Measurements from ENCODE around the gene ZNF764.

Gene ZNF764

GRCh38 chr16:30565984-30566383 is 7.8 kb upstream of the ZNF764 start:
- H4K20me1 ChIP-seq (ENCODE audit: insufficient read depth, low read length, poor library complexity, severe bottlenecking): no peaks in the 10 kb centered on the region
- no peak overlapping the region for H2AFZ ChIP-seq (ENCODE audit: low read length)
- peaks cover 12% of the 10 kb centered on the region for H3K79me2 ChIP-seq (ENCODE audit: insufficient read depth, low read length)
- H3K9me3 ChIP-seq (ENCODE audit: insufficient read depth, low read depth, low read length): no peaks in the 10 kb centered on the region
- H3K4me1 ChIP-seq (ENCODE audit: insufficient read depth, low read length, poor library complexity, severe bottlenecking): peaks cover 16% of the 10 kb centered on the region
- H3K9me2 ChIP-seq (replicated peaks; ENCODE audit: low read depth, low read length): no peaks in the 10 kb centered on the region
- no peak overlapping the region for H3K4me2 ChIP-seq (ENCODE audit: low read depth, low read length, poor library complexity, severe bottlenecking)
- H3F3A ChIP-seq (ENCODE audit: low read depth): no peaks in the 10 kb centered on the region
- no peaks in the 10 kb centered on the region for H3K36me3 ChIP-seq (ENCODE audit: insufficient read depth, low read length)
- no peak for TF ChIP-seq CTCF (conservative IDR thresholded peaks at IDR 0.05; ENCODE audit: low read length)
- no peak for TF ChIP-seq EZH2phosphoT487 (IDR thresholded peaks at IDR 0.05; ENCODE audit: borderline replicate concordance)
- no peaks in the 10 kb centered on the region for H3K27me3 ChIP-seq (ENCODE audit: insufficient read depth, low read length, poor library complexity, severe bottlenecking)
- no peak overlapping the region for H3K9ac ChIP-seq (ENCODE audit: low read depth, low read length, poor library complexity, severe bottlenecking)
- no peak overlapping the region for H3K4me3 ChIP-seq (ENCODE audit: low read length, poor library complexity, severe bottlenecking)

- Histone ChIP-seq H3K9me3 (ENCODE audit: insufficient read depth, low read depth, low read length) (no peaks in the 10 kb centered on the region), H2AFZ (ENCODE audit: low read length) (no peak overlapping the region), H3K4me2 (ENCODE audit: low read depth, low read length, poor library complexity, severe bottlenecking) (no peak overlapping the region), H3K4me1 (ENCODE audit: insufficient read depth, low read length, poor library complexity, severe bottlenecking) (peaks cover 16% of the 10 kb centered on the region), H3K9me2 (replicated peaks; ENCODE audit: low read depth, low read length) (no peaks in the 10 kb centered on the region), H4K20me1 (ENCODE audit: insufficient read depth, low read length, poor library complexity, severe bottlenecking) (no peaks in the 10 kb centered on the region), H3K4me3 (ENCODE audit: low read length, poor library complexity, severe bottlenecking) (no peak overlapping the region), H3K79me2 (ENCODE audit: insufficient read depth, low read length) (peaks cover 9% of the 10 kb centered on the region), H3K27me3 (ENCODE audit: insufficient read depth, low read length, poor library complexity, severe bottlenecking) (no peaks in the 10 kb centered on the region), H3F3A (ENCODE audit: low read depth) (no peaks in the 10 kb centered on the region), H3K9ac (ENCODE audit: low read depth, low read length, poor library complexity, severe bottlenecking) (no peak overlapping the region), H3K36me3 (ENCODE audit: insufficient read depth, low read length) (no peaks in the 10 kb centered on the region)
- TF ChIP-seq CTCF (conservative IDR thresholded peaks at IDR 0.05; ENCODE audit: low read length) (no peak), EZH2phosphoT487 (IDR thresholded peaks at IDR 0.05; ENCODE audit: borderline replicate concordance) (no peak)
These were observed 7.4 kb upstream of the ZNF764 start for GRCh38 chr16:30565526-30565925.

- no peaks in the 10 kb centered on the region for H4K20me1 ChIP-seq (ENCODE audit: insufficient read depth, low read length, poor library complexity, severe bottlenecking)
- no peaks in the 10 kb centered on the region for H3K9me2 ChIP-seq (replicated peaks; ENCODE audit: low read depth, low read length)
- no peak overlapping the region for H3K4me2 ChIP-seq (ENCODE audit: low read depth, low read length, poor library complexity, severe bottlenecking)
- H3K79me2 ChIP-seq (ENCODE audit: insufficient read depth, low read length): peaks cover 11% of the 10 kb centered on the region
- no peak for TF ChIP-seq EZH2phosphoT487 (IDR thresholded peaks at IDR 0.05; ENCODE audit: borderline replicate concordance)
- no peak for TF ChIP-seq CTCF (conservative IDR thresholded peaks at IDR 0.05; ENCODE audit: low read length)
- no peaks in the 10 kb centered on the region for H3F3A ChIP-seq (ENCODE audit: low read depth)
- H3K4me3 ChIP-seq (ENCODE audit: low read length, poor library complexity, severe bottlenecking): no peak overlapping the region
- H3K9me3 ChIP-seq (ENCODE audit: insufficient read depth, low read depth, low read length): no peaks in the 10 kb centered on the region
- no peaks in the 10 kb centered on the region for H3K36me3 ChIP-seq (ENCODE audit: insufficient read depth, low read length)
- peaks cover 9% of the 10 kb centered on the region for H3K4me1 ChIP-seq (ENCODE audit: insufficient read depth, low read length, poor library complexity, severe bottlenecking)
- H2AFZ ChIP-seq (ENCODE audit: low read length): no peak overlapping the region
- H3K9ac ChIP-seq (ENCODE audit: low read depth, low read length, poor library complexity, severe bottlenecking): no peak overlapping the region
- H3K27me3 ChIP-seq (ENCODE audit: insufficient read depth, low read length, poor library complexity, severe bottlenecking): no peaks in the 10 kb centered on the region
These were observed 3.8 kb upstream of the ZNF764 start for GRCh38 chr16:30562021-30562420.
